HUES48 (cell line): ENCODE measurements around the gene TMEM184B.

Experiments used
- H3K27ac ChIP-seq: one replicate; pipeline ENCODE4 v1.7.0; 2013; ENCODE audit warnings: low read depth, low read length, inconsistent platforms
- H3K27me3 ChIP-seq: 2 replicates; pipeline ENCODE4 v1.6.1; 2013; ENCODE audit warnings: mild to moderate bottlenecking, low read length; ENCODE audit not compliant: control insufficient read depth, insufficient read depth
- H3K36me3 ChIP-seq: 2 replicates; pipeline ENCODE4 v1.6.1; 2013; ENCODE audit warnings: low read length; ENCODE audit not compliant: control insufficient read depth, insufficient read depth
- H3K4me1 ChIP-seq: 2 replicates; pipeline ENCODE4 v1.6.1; 2013; ENCODE audit warnings: mild to moderate bottlenecking, low read length; ENCODE audit not compliant: control insufficient read depth, insufficient read depth
- H3K4me3 ChIP-seq: 2 replicates; pipeline ENCODE4 v1.5.1; 2013; ENCODE audit warnings: mild to moderate bottlenecking, low read depth, low read length
- H3K9ac ChIP-seq: 2 replicates; pipeline ENCODE4 v1.6.1; 2013; ENCODE audit warnings: mild to moderate bottlenecking, low read depth, low read length, moderate library complexity
- H3K9me3 ChIP-seq: 2 replicates; pipeline ENCODE4 v1.6.1; 2013; ENCODE audit warnings: low read length; ENCODE audit not compliant: control insufficient read depth, insufficient read depth

TMEM184B gene

GRCh38 chr22:38314051-38314932 lies 41.5 kb upstream of the TMEM184B start:
- H3K27ac ChIP-seq, result peak overlapping the region; percentile 33
- H3K9me3 ChIP-seq, result no peaks in the 10 kb centered on the region
- peaks cover 49% of the 10 kb centered on the region for H3K36me3 ChIP-seq
- H3K4me3 ChIP-seq, result peak overlapping the region; percentile 92
- H3K27me3 ChIP-seq, result no peaks in the 10 kb centered on the region
- peaks cover 43% of the 10 kb centered on the region for H3K4me1 ChIP-seq
- no peak overlapping the region for H3K9ac ChIP-seq

DNA sequence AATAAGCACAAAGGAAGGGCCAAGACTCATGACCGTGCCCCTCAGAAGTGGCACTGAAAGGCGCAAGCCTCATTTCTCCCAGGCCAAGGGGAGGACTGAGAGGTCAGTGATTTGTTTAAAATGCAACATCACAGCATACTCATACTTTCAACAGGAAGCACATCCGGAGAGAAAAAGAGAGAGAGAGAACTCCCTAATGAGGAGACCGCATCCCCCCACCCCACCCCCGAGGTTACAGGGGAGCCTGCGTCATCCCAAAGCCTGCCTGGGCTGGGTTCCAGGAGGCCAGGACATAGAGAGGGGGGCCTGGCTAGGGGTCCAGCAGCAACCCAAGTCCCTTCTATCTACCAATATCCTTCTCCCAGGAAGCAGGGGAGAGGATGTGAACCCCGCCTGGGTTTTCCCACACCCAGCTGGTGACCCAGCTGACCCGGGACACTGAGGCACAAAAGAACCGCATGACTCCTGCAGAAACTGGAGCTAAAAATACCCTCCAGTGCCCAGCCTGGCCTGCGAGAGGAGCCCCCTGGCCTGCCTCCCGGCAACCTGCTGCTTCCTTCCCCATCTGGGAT lies 40.7 kb upstream of the TMEM184B start:
- no peak overlapping the region for H3K27ac ChIP-seq
- H3K36me3 ChIP-seq, result peaks cover 57% of the 10 kb centered on the region
- no peak overlapping the region for H3K9ac ChIP-seq
- no peaks in the 10 kb centered on the region for H3K9me3 ChIP-seq
- peak overlapping the region; percentile 92; the same call in 1 of the 2 replicates for H3K4me3 ChIP-seq
- H3K27me3 ChIP-seq, result no peaks in the 10 kb centered on the region
- H3K4me1 ChIP-seq, result peaks cover 42% of the 10 kb centered on the region

DNA sequence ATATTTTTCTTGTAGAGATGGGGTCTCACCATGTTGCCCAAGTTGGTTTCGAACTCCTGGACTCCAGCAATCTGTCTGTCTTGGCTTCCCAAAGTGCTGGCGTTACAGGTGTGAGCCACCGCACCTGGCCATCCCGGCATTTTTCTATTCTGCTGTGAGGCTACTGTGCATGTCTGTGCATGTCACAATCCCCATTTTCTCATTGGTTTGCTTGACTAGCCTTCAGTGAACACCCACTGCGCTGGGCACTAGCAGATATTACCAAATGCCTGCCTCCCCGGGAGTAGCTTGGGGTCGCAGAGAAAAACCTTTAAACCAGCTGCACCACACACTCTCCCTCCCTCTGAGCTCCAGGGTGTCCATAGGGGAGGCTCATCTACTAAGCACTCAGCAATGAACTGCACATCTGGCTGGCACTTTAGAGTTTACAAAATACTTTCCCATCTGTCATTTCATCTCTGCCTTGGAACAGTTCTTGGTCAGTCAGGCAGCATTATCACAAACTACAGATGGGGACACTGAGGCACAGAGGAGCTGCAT lies 39.5 kb upstream of the TMEM184B start:
- no peak overlapping the region for H3K4me3 ChIP-seq
- H3K4me1 ChIP-seq, result peaks cover 31% of the 10 kb centered on the region
- peaks cover 68% of the 10 kb centered on the region for H3K36me3 ChIP-seq
- H3K9ac ChIP-seq, result no peak overlapping the region
- H3K27ac ChIP-seq, result no peak overlapping the region
- no peaks in the 10 kb centered on the region for H3K9me3 ChIP-seq
- no peaks in the 10 kb centered on the region for H3K27me3 ChIP-seq

DNA sequence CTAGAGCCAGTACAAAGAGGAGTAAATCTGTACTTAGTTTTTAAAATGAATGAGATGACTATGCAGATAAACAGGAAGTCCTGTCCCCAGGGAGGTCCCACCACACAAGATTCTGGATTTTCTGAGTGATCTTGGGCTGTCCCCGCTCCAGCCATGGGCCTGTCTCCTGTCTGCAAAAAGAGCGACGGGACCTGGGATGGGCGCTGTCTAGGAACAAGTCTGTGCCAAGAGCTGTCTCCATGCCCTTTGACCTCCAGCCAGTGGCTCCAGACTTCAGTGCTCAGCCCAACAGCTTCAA lies 38.5 kb upstream of the TMEM184B start:
- Histone ChIP-seq H3K4me1 (peaks cover 35% of the 10 kb centered on the region), H3K9ac (no peak overlapping the region), H3K27ac (no peak overlapping the region), H3K4me3 (no peak overlapping the region), H3K27me3 (no peaks in the 10 kb centered on the region), H3K36me3 (peaks cover 70% of the 10 kb centered on the region), H3K9me3 (no peaks in the 10 kb centered on the region)

GRCh38 chr22:38310518-38311322 lies 37.9 kb upstream of the TMEM184B start:
- Histone ChIP-seq H3K9me3 (no peaks in the 10 kb centered on the region), H3K4me3 (no peak overlapping the region), H3K36me3 (peaks cover 73% of the 10 kb centered on the region), H3K27me3 (no peaks in the 10 kb centered on the region), H3K27ac (peak overlapping the region; percentile 15), H3K9ac (no peak overlapping the region), H3K4me1 (peaks cover 39% of the 10 kb centered on the region)

- Histone ChIP-seq H3K27ac (no peak overlapping the region), H3K4me3 (no peak overlapping the region), H3K9me3 (no peaks in the 10 kb centered on the region), H3K36me3 (peaks cover 80% of the 10 kb centered on the region), H3K9ac (no peak overlapping the region), H3K27me3 (no peaks in the 10 kb centered on the region), H3K4me1 (peaks cover 35% of the 10 kb centered on the region)
Observed at GRCh38 chr22:38309614-38310517, 37.1 kb upstream of the TMEM184B start.

DNA sequence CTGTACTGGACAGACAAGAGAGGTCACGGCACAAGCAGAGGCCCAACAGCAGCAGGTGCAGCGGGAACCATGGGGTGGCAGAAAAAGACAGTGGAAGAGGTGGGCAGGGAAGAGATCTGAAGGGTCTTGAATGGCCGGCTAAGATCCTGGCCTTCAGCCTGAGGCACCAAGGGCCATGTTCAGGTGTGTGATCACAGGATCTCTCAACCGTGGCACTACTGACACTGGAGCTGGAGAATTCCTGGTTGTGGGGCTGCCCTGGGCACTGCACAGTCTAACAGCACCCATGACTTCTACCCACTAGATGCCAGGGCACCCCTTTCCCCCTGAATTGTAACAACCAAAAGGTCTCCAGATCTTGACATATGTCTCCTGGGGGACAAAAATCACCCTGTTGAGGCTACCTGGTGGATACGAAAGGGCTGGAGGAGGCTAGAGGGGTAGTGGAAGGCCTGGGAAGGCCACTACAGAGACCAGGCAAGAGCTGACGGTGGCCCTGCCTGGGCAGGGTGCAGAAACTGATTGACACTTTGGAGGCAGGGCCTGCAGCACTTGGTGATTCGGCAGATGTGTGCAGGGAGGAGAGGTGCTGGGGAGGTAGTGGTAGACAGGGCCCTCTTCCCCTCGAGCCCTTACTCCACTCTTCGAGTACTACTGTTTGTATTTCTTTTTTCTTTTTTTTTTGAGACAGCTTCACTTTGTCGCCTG lies 36.1 kb upstream of the TMEM184B start:
- Histone ChIP-seq H3K9ac (no peak overlapping the region), H3K27me3 (no peaks in the 10 kb centered on the region), H3K9me3 (no peaks in the 10 kb centered on the region), H3K36me3 (peaks cover 85% of the 10 kb centered on the region), H3K27ac (no peak overlapping the region), H3K4me3 (no peak overlapping the region), H3K4me1 (peaks cover 26% of the 10 kb centered on the region)

GRCh38 chr22:38305471-38306448 lies 33.0 kb upstream of the TMEM184B start:
- no peaks in the 10 kb centered on the region for H3K9me3 ChIP-seq
- no peak overlapping the region for H3K4me3 ChIP-seq
- H3K9ac ChIP-seq, result no peak overlapping the region
- H3K27me3 ChIP-seq, result no peaks in the 10 kb centered on the region
- peaks cover 84% of the 10 kb centered on the region for H3K36me3 ChIP-seq
- peak overlapping the region; percentile 12 for H3K27ac ChIP-seq
- peaks cover 21% of the 10 kb centered on the region for H3K4me1 ChIP-seq

DNA sequence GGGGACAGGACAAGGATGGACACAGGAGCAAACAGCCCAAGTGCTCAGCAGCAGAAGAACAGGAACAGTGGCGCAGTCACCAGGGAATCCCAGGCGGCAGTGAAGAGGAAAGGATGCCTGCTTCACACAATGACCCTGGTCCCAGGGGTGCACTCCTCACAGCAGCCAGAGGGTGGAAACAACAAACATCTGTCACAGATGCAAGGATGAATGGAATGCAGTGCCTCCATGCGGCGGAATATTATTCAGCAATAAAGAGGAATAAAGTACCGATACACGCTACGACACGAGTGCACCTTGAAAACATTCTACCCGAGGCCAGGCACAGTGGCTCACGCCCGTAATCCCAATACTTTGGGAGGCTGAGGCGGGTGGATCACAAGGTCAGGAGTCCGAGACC lies 31.7 kb upstream of the TMEM184B start:
- Histone ChIP-seq H3K4me1 (peaks cover 21% of the 10 kb centered on the region), H3K9ac (no peak overlapping the region), H3K9me3 (no peaks in the 10 kb centered on the region), H3K27ac (no peak overlapping the region), H3K36me3 (peaks cover 84% of the 10 kb centered on the region), H3K4me3 (no peak overlapping the region), H3K27me3 (no peaks in the 10 kb centered on the region)
